ENCODE data around the gene ZNF334.
A peak's percentile ranks its signal among the peaks of the same experiment; 100 is the strongest.

Gene ZNF334

GRCh38 chr20:46545077-46545826 is 31.9 kb upstream of the ZNF334 start:
- no peak for DNase-seq

GRCh38 chr20:46544576-46544975 is 31.2 kb upstream of the ZNF334 start:
- DNase-seq, result no peak

GRCh38 chr20:46543959-46544358 is 30.6 kb upstream of the ZNF334 start:
- DNase-seq, result no peak

- no peak for DNase-seq
Measured at GRCh38 chr20:46543033-46543432, 29.7 kb upstream of the ZNF334 start.

- no peak for DNase-seq
Measured at GRCh38 chr20:46541229-46541935, 28.0 kb upstream of the ZNF334 start.

- no peak for DNase-seq
Measured at GRCh38 chr20:46539113-46539512, 25.8 kb upstream of the ZNF334 start.

GRCh38 chr20:46530640-46531039 is 17.3 kb upstream of the ZNF334 start:
- no peak for DNase-seq

GRCh38 chr20:46523696-46524328 is 10.5 kb upstream of the ZNF334 start:
- DNase-seq, result no peak

GRCh38 chr20:46523108-46523507 is 9.7 kb upstream of the ZNF334 start:
- no peak for DNase-seq

GRCh38 chr20:46520976-46521579 is 7.7 kb upstream of the ZNF334 start:
- DNase-seq, result peak; percentile 34

GRCh38 chr20:46520540-46520939 is 7.2 kb upstream of the ZNF334 start:
- DNase-seq, result no peak

GRCh38 chr20:46519471-46520068 is 6.2 kb upstream of the ZNF334 start:
- no peak for DNase-seq

GRCh38 chr20:46509523-46509922 is 3.8 kb downstream of the ZNF334 start:
- DNase-seq, result no peak

- no peak for DNase-seq
Measured at GRCh38 chr20:46507760-46508407, 5.5 kb downstream of the ZNF334 start.

GRCh38 chr20:46505506-46505905 is 7.9 kb downstream of the ZNF334 start:
- DNase-seq, result no peak

- no peak for DNase-seq
Measured at GRCh38 chr20:46501961-46502360, 11.4 kb downstream of the ZNF334 start.

- no peak for DNase-seq
Measured at GRCh38 chr20:46501337-46501942, 11.9 kb downstream of the ZNF334 start.

GRCh38 chr20:46494077-46494476 is 19.3 kb downstream of the ZNF334 start:
- DNase-seq, result no peak

GRCh38 chr20:46491354-46491753 is 22.0 kb downstream of the ZNF334 start:
- DNase-seq, result no peak

GRCh38 chr20:46488451-46488850 is 24.9 kb downstream of the ZNF334 start:
- no peak for DNase-seq

- no peak for DNase-seq
Measured at GRCh38 chr20:46487628-46488027, 25.7 kb downstream of the ZNF334 start.

GRCh38 chr20:46485431-46485830 is 27.9 kb downstream of the ZNF334 start:
- DNase-seq, result no peak

Measured in activated T-cell treated with anti-CD3 and anti-CD28 coated beads, Interleukin-2, amount 50 U/mL, for 1 hour (primary cell).